Loucy (cell line): Measurements from ENCODE around the gene HEPACAM2.

Source experiments
- H2AFZ ChIP-seq: fragments of 200-600 bp; sonication (generic); 2 replicates; pipeline ENCODE4 v1.6.0; 2016; ENCODE audit warnings: antibody characterized with exemption, mild to moderate bottlenecking, low read length, moderate library complexity
- H3F3A ChIP-seq: fragments of 200-600 bp; 2 replicates; pipeline ENCODE4 v1.6.0; 2016; ENCODE audit warnings: antibody characterized with exemption, low read depth, mild to moderate bottlenecking
- H3K27me3 ChIP-seq: fragments of 200-600 bp; sonication (generic); 2 replicates; pipeline ENCODE4 v1.6.1; 2014; ENCODE audit warnings: low read length, mild to moderate bottlenecking; ENCODE audit not compliant: insufficient read depth, poor library complexity, severe bottlenecking
- H3K36me3 ChIP-seq: fragments of 200-600 bp; sonication (generic); 2 replicates; pipeline ENCODE4 v1.6.1; 2016; ENCODE audit warnings: low read length; ENCODE audit not compliant: insufficient read depth
- H3K4me1 ChIP-seq: fragments of 200-600 bp; sonication (generic); 2 replicates; pipeline ENCODE4 v1.5.1; 2014; ENCODE audit warnings: low read length, mild to moderate bottlenecking; ENCODE audit not compliant: insufficient read depth, poor library complexity, severe bottlenecking
- H3K4me2 ChIP-seq: fragments of 200-600 bp; sonication (generic); 2 replicates; pipeline ENCODE4 v1.6.0; 2014; ENCODE audit warnings: antibody characterized with exemption, low read length, low read depth, mild to moderate bottlenecking; ENCODE audit not compliant: poor library complexity, severe bottlenecking
- H3K4me3 ChIP-seq: fragments of 200-600 bp; sonication (generic); 2 replicates; pipeline ENCODE4 v1.5.1; 2014; ENCODE audit warnings: low read length, mild to moderate bottlenecking, mixed read lengths; ENCODE audit not compliant: poor library complexity, severe bottlenecking
- H3K79me2 ChIP-seq: fragments of 200-600 bp; sonication (generic); 2 replicates; pipeline ENCODE4 v1.6.1; 2014; ENCODE audit warnings: low read length; ENCODE audit not compliant: insufficient read depth
- H3K9ac ChIP-seq: fragments of 200-600 bp; sonication (generic); 2 replicates; pipeline ENCODE4 v1.6.0; 2014; ENCODE audit warnings: mild to moderate bottlenecking, low read depth, low read length, moderate library complexity; ENCODE audit not compliant: poor library complexity, severe bottlenecking
- H3K9me2 ChIP-seq: fragments of 200-600 bp; sonication (generic); replicated peaks from 2 replicates; pipeline ENCODE4 v1.6.1; 2016; ENCODE audit warnings: low read depth, low read length, mixed read lengths
- H3K9me3 ChIP-seq: fragments of 200-600 bp; sonication (generic); 2 replicates; pipeline ENCODE4 v1.6.1; 2014; ENCODE audit warnings: mild to moderate bottlenecking, antibody characterized with exemption, low read length, low read depth; ENCODE audit not compliant: insufficient read depth
- H4K20me1 ChIP-seq: fragments of 200-600 bp; sonication (generic); 2 replicates; pipeline ENCODE4 v1.6.0; 2014; ENCODE audit warnings: antibody characterized with exemption, low read length, mild to moderate bottlenecking; ENCODE audit not compliant: insufficient read depth, poor library complexity, severe bottlenecking
- CTCF ChIP-seq: fragments of 200-600 bp; sonication (generic); conservative IDR thresholded peaks from 2 replicates; pipeline ENCODE4 v1.5.1; 2014; ENCODE audit warnings: mild to moderate bottlenecking, antibody characterized with exemption, low read length
- EZH2phosphoT487 ChIP-seq: fragments of 200-600 bp; IDR thresholded peaks from 2 replicates; pipeline ENCODE4 v1.6.1; 2018; ENCODE audit warnings: antibody characterized with exemption, mild to moderate bottlenecking, moderate library complexity, borderline replicate concordance

Gene HEPACAM2

GRCh38 chr7:93231799-93232672 lies 5.8 kb upstream of the HEPACAM2 start, which contains the start of gene VPS50:
VPS50 (plus strand) TSS chr7:93232366; CDS start chr7:93232468, 102 bp downstream.
- Histone ChIP-seq H4K20me1 (no peaks in the 10 kb centered on the region), H3K4me1 (peaks cover 26% of the 10 kb centered on the region), H3K36me3 (no peaks in the 10 kb centered on the region), H3K9me2 (no peaks in the 10 kb centered on the region), H3K4me3 (peak within 1 kb of the TSS; percentile 91), H2AFZ (peak within 1 kb of the TSS; percentile 100), H3K9me3 (no peaks in the 10 kb centered on the region), H3K9ac (peak within 1 kb of the TSS; percentile 66), H3K79me2 (peaks cover 13% of the 10 kb centered on the region; the same call in 1 of the 2 replicates), H3K27me3 (no peaks in the 10 kb centered on the region), H3F3A (no peaks in the 10 kb centered on the region), H3K4me2 (peak within 1 kb of the TSS; percentile 92)
- TF ChIP-seq EZH2phosphoT487 (no peak), CTCF (0 out of 2 replicates have a peak, but pooled peaks have one; percentile 13)

GRCh38 chr7:93231259-93231658 lies 5.0 kb upstream of the HEPACAM2 start:
- Histone ChIP-seq H3K9me3 (no peaks in the 10 kb centered on the region), H3K27me3 (no peaks in the 10 kb centered on the region), H3K4me3 (peak overlapping the region; percentile 91), H3F3A (no peaks in the 10 kb centered on the region), H3K79me2 (peaks cover 13% of the 10 kb centered on the region; the same call in 1 of the 2 replicates), H3K9ac (peak overlapping the region; percentile 66), H3K4me2 (peak overlapping the region; percentile 83), H3K4me1 (peaks cover 26% of the 10 kb centered on the region), H3K9me2 (no peaks in the 10 kb centered on the region), H2AFZ (peak overlapping the region; percentile 100), H4K20me1 (no peaks in the 10 kb centered on the region), H3K36me3 (no peaks in the 10 kb centered on the region)
- no peak for TF ChIP-seq EZH2phosphoT487
- TF ChIP-seq CTCF: no peak

DNA sequence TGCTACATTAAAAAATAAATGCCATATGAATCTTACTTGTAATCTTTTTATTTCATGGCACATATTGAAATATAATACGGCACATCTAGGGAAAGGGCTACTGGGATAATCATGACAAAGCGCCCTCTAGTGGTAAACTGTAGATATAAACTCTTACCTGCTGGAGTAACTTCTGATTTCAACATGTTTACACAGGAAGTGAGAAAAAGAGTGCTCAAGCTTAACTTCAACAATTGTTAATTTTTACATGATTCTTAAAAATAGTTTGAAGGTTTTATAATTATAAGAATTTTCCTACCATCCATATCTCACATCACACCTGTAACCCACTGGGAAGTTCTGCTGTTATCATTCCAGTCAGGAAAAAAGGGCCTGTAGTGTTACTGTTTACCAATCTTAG lies 2.0 kb upstream of the HEPACAM2 start:
- no peak overlapping the region for H3K9ac ChIP-seq
- no peaks in the 10 kb centered on the region for H4K20me1 ChIP-seq
- H3K79me2 ChIP-seq: peaks cover 7% of the 10 kb centered on the region; the same call in 1 of the 2 replicates
- H3K9me2 ChIP-seq: no peaks in the 10 kb centered on the region
- peak; percentile 85 for TF ChIP-seq CTCF
- no peak for TF ChIP-seq EZH2phosphoT487
- no peaks in the 10 kb centered on the region for H3K36me3 ChIP-seq
- no peak overlapping the region for H3K4me3 ChIP-seq
- peak overlapping the region; percentile 29 for H3K4me2 ChIP-seq
- no peaks in the 10 kb centered on the region for H3K27me3 ChIP-seq
- peak overlapping the region; percentile 59; the same call in 1 of the 2 replicates for H2AFZ ChIP-seq
- peaks cover 10% of the 10 kb centered on the region for H3K4me1 ChIP-seq
- H3F3A ChIP-seq: no peaks in the 10 kb centered on the region
- H3K9me3 ChIP-seq: no peaks in the 10 kb centered on the region
